A673 (cell line): ENCODE measurements around the gene DGAT2L6.

Experiments used
- CTCF ChIP-seq: fragments of 300-800, 200-600 bp; sonication (generic); conservative IDR thresholded peaks from 2 replicates; pipeline ENCODE4 v1.5.1; 2017; ENCODE audit warnings: low read depth, mild to moderate bottlenecking, antibody characterized with exemption, low read length, moderate library complexity, mixed read lengths
- EZH2 ChIP-seq: fragments of 200-600 bp; sonication (generic); IDR thresholded peaks from 2 replicates; pipeline ENCODE4 v1.6.1; 2017; ENCODE audit warnings: borderline replicate concordance, low read depth, mild to moderate bottlenecking, mixed read lengths, antibody characterized with exemption, low read length; ENCODE audit not compliant: poor library complexity, severe bottlenecking

GRCh38 chrX:70174754-70175153, 2.5 kb upstream of the DGAT2L6 start:
- TF ChIP-seq CTCF = no peak
- no peak for TF ChIP-seq EZH2
